GM12864 (cell line): ENCODE results near the gene GOLGA6A.
A peak's percentile ranks its signal among the peaks of the same experiment; 100 is the strongest.
"Not testable (repeated sequence)": the region's sequence is repeated elsewhere in the genome, so short reads cannot be mapped to it uniquely, and the experiment has no call there.

Source experiments
- DNase-seq: peaks from one replicate; pipeline ENCODE4 v3.0.0-alpha.2; 2011; ENCODE audit warnings: low read depth
- H3K4me3 ChIP-seq: 2 replicates; pipeline ENCODE4 v1.5.1; 2011; ENCODE audit warnings: mild to moderate bottlenecking, low read depth, low read length, control low read depth
- CTCF ChIP-seq: IDR thresholded peaks from 2 replicates; pipeline ENCODE4 v1.5.1; 2011; ENCODE audit warnings: low read depth, mild to moderate bottlenecking, moderate library complexity, low read length, control low read depth, inconsistent platforms; ENCODE audit errors: missing control alignments

Gene GOLGA6A

GRCh38 chr15:74095610-74096009, 13.3 kb upstream of the GOLGA6A start:
- not testable (repeated sequence) for DNase-seq, H3K4me3 ChIP-seq

DNA sequence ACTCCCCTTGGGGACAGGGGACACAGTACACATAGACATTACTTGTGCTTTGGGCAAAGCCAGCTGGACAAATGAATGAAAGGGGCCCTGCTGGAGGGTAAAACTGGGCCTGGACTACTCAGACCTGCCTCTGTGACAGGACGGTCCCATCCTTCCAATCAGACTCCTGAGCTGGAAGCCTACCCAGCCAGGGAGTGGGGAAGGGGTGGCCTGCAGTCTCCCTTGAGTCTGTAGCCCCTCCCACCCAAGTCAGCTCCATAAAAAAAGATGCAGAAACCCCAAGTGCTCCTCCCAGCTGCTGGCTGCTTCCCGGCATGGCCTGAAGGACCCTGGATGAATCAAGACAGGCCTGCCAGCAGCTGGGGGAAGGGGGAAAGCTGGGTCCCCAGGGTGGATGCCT, 12.2 kb upstream of the GOLGA6A start:
- not testable (repeated sequence) for H3K4me3 ChIP-seq, DNase-seq

DNA sequence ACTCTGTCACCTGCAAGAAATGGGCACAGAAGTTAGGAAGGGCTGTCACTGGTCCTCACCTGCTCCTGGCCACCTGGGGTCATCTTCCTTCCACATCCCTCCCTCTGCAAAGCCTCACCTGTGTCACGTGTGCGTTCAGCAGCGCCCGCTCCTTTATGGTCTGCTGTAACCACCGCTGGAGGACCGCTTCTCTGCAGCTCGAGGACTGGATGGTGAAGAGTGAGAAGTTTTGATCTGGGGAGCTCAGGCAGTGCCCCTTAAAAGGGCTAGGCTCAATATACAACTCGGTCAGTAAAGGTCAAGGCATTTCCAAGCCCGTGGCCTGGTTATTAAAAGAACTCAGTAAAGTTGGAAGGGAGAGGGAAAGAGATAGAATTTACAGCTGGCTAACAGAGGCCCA, 6.6 kb downstream of the GOLGA6A start:
- not testable (repeated sequence) for H3K4me3 ChIP-seq, DNase-seq

- DNase-seq, H3K4me3 ChIP-seq: not testable (repeated sequence)
- TF ChIP-seq CTCF = peak; percentile 24
Measured at GRCh38 chr15:74072614-74073337, 9.6 kb downstream of the GOLGA6A start.

DNA sequence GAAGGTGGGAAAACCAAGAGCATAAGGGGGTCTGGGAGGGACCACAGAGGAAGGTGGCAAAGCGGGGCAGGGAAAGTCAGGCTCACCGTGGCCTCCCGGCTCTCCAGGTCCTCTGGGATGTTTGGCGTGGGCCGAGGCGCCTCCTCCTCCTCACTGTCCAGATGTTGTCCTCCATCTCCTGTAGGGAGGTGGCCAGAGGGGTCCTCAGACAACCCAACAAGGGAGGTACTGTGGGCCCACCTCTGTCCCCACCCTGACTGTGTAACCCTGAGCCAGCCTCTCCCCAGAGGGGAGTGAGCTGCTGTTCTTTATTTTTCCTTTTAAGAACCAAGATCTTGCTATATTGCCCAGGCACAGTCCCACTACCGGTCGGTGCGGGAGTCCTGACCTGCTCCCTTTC, 10.2 kb downstream of the GOLGA6A start:
- H3K4me3 ChIP-seq = not testable (repeated sequence)

DNA sequence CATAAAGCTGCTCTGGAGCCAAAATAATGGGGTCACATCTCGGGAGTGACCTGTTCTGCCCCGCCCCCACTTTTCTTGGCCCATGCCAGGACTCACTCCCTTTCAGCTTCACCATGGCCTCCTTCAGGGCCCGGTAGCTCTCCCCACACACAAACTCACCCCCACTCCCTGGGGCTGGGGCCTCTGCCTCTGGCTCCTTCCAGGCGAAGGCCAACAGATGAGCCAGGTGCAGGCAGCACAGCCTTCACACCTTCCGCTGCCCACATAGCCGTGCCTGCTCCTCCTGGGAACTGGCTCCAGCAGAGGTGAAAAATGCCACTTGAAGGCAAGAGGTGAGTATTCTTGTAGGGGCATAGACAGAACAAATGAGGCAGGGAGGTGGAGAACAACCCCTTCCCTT, 10.7 kb downstream of the GOLGA6A start:
- DNase-seq, H3K4me3 ChIP-seq: not testable (repeated sequence)

More for the DNA sequence above, 10.2 kb downstream of the GOLGA6A start:
- DNase-seq = not testable (repeated sequence)

DNA sequence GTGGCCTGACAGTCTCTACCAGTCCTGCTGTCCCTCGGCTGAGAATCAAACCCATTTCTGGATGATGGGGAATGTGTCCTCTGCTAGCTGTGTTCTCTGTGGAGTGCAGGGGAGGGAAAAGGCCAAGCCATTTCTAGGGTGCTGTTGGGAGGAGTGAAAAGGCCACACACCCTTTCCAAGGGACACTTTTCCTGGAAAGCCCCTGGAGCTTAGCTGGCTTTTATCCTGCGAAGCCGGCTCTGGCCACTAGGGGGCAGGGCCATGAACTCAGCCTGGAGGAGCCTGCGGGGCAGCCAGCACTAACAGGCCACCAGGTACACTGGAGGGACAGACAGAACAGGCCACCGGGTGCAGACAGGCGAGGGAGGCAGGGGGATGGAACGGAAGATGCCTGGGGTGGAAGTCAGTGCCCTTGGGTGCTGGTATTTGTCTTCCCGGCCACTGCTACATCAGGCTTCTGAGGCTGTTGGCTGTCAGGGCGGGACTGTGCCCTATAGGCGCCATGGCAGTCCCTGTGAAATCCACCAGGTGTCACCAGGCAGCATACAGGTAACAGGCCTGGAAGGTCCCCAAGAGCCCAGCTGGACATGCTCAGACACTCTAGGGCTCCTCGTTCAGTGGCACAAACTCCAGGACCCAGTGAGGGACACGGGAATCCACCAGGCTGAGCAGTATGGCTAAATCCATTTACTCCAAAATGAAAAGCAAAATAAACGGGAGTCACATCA, 16.5 kb downstream of the GOLGA6A start:
- peak; percentile 29 for TF ChIP-seq CTCF
- not testable (repeated sequence) for H3K4me3 ChIP-seq, DNase-seq

DNA sequence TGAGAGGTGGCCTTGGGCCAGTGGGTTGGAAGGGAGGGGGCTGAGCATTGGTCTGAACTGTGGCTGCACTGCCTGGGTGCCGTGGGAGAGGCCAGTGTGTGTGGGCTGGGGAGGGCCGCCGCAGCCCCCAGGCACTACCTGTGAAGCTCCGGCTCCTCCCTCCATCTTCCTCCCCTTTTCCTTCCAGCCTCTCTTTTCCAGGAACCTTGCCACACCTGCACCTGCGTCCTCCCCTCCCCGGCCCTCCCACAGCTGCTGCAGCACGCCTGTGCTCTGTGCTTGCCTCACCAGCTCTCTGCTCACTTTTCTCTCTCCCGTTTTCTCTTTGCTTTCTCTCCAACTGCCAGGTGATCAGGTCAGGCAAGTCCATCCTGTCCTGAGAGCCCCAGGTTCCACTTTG, 17.5 kb downstream of the GOLGA6A start:
- H3K4me3 ChIP-seq, DNase-seq: not testable (repeated sequence)

DNA sequence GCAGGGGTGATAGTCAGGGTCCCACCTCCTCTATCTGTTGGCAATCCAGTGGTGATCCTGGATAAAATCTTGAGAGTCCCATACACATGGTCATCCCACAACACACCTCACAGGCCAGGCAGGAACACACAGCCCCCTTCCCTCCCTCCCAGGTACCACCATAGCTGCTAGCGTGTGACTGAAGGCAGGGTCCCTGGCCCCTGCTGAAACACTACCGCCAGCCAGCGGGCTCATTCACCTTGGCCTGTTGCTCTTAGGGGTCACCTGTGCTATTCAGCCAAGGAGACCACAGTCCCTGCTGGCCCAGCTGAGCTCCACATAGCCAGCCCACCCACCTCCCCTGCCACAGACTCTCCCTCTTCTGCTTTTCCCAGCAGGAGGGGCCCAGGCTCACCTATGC, 18.2 kb downstream of the GOLGA6A start:
- not testable (repeated sequence) for H3K4me3 ChIP-seq, DNase-seq

DNA sequence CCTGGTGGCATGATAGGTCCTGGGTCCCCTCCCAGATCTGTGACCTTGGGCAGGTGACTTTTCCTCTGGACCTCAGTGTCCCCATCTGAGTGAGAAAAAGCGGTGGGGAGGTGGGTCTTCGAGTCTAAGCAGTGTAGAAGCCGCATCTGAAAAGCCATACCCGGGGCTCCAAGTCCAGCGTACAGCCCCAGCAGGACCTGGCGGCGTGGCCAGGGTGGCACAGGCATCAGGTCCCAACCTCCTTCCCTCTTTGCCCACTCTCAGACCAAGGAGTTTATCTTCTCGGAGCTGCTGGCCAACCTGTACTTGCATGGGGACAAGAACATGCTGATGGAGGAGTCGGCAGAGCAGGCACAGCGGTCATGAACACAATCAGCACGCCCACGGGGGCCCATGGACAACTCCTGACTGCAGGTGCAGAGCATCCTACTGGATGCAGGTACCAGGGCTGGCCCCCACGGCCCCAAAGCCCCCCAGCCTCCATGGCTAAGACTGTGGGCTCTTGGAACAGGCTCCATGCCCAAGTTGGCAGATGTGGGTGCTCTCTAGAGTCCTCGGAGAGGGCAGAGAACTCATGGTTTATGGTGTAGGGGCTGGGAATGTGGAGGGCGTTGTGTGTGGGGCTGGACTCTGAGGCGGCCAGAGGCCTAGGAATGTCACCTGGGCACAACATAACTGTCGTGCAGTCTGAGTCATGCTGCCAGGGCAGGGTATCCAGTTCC, 18.8 kb downstream of the GOLGA6A start:
- DNase-seq = not testable (repeated sequence)

DNA sequence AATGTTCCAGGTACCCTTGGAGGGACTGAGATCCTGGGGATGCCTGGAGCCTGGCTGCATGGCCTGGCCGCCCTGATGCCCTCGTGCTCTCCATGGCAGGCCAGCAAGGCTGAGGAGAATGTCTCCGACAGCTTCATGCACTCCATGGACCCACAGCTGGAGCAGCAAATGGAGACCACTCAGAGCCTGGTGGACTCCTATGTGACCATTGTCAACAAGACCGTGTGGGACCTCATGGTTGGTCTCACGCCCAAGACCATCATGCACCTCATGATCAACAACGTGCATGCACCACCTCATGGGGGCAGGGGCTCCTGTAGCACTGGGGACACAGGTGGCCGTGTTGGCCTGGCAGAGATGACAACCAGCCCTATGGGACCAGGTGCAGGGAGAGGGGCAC, 19.7 kb downstream of the GOLGA6A start:
- DNase-seq = no peak

More for the DNA sequence above, 18.8 kb downstream of the GOLGA6A start:
- not testable (repeated sequence) for H3K4me3 ChIP-seq

More for the DNA sequence above, 19.7 kb downstream of the GOLGA6A start:
- H3K4me3 ChIP-seq = no peak overlapping the region
- TF ChIP-seq CTCF = no peak
